Activated CD8-positive, alpha-beta memory T cell treated with anti-CD3 and anti-CD28 coated beads, Interleukin-2, amount 50 U/mL, for 4 hours (primary cell): ENCODE results near the gene NDRG3.
A peak's percentile ranks its signal among the peaks of the same experiment; 100 is the strongest.

Experiments used
- DNase-seq: peaks from one replicate; pipeline ENCODE4 v3.0.0-alpha.2; 2020

Gene NDRG3

DNA sequence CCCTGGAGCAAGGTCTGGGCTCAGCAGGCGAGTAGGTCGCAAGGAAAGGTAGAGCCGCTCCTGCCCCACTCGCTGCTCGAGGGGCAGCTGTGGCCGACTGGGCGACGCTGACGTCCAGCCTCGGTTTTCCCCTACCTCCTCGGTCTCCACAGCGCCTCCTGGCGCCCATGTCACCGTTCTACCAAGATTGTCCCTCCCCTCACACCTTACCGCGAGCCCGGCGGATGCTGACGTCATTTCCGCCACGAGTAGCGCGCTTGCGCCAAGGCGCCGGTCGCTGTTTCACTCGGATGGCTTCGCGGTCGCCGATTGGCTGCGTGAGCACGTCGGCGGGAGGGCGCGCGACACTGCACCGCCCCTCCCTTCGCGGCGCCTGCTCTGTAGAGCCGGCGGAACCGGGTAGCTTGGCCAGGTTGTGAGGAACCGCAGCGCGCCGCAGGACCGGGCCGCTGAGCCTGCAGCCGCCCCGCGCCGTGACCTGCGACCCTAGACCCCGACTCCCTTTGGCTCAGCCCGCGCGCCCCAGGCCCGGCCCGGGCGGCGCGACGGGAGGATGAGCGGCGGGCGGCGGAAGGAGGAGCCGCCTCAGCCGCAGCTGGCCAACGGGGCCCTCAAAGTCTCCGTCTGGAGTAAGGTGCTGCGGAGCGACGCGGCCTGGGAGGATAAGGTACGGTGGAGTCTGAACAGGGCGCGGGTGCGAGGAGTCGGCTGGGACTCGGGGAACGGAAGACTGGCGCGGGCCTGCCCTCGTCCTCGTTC lies 140.3 kb downstream of the NDRG3 start, which contains the start of gene RAB5IF:
Gene RAB5IF, plus strand, starts transcription at position 381 of the 759 bp plus-strand sequence. Its CDS starts 173 bp downstream, at position 554.
- DNase-seq: peak; percentile 99

DNA sequence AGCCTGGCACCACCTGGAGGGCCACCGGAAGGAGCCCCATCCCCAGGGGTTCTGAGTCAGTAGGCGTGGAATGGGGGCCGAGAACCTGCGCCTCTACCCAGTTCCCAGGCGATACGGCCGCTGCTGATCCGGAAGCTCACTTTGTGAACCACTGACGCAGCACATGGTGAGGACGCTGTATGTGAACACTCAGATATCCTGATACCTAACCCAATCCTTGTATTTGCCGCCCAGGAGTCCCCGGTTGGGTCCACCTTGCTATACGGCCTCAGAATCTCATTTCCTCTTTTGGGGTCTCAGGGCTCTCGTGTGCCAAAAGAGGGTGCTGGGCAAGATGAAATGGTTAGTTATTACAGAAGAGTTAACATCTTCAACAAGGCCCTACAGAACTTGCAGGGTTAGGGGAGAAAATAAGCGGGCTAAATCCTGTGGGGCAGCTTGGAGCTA lies 140.9 kb downstream of the NDRG3 start:
- peak; percentile 38 for DNase-seq
